Stimulated activated CD8-positive, alpha-beta memory T cell treated with anti-CD3 and anti-CD28 coated beads, Interleukin-7, amount 100 ng/mL, for 24 hours (primary cell): ENCODE results near the gene RARA.

Source experiments
- DNase-seq: peaks from one replicate; pipeline ENCODE4 v3.0.0-alpha.2; 2020; ENCODE audit warnings: low read depth

The RARA gene

GRCh38 chr17:40345994-40346764 is 37.2 kb downstream of the RARA start:
- DNase-seq, result no peak

DNA sequence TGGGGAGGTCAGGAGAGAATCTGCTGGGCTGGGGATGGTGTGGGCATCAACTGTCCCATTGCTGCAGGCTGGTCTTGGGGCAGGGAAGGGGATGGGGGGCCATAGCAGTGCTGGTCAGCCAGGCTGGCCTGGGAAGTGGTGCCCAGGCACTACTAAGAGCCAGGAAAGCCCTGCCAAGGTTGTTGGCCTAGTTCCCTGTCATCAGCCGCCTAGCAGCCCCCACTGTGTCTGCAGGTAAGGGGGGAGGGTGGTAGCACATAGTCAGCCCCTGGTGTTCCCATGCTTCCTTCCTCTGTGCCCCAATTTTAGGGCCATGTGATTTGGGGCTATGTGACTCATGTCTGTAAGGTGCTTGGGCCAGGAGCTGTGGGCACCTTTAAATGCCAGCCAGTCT is 37.8 kb downstream of the RARA start:
- DNase-seq, result no peak

- DNase-seq, result no peak
Measured at GRCh38 chr17:40347319-40348135, 38.5 kb downstream of the RARA start.

- no peak for DNase-seq
Measured at GRCh38 chr17:40348136-40348504, 39.1 kb downstream of the RARA start.

DNA sequence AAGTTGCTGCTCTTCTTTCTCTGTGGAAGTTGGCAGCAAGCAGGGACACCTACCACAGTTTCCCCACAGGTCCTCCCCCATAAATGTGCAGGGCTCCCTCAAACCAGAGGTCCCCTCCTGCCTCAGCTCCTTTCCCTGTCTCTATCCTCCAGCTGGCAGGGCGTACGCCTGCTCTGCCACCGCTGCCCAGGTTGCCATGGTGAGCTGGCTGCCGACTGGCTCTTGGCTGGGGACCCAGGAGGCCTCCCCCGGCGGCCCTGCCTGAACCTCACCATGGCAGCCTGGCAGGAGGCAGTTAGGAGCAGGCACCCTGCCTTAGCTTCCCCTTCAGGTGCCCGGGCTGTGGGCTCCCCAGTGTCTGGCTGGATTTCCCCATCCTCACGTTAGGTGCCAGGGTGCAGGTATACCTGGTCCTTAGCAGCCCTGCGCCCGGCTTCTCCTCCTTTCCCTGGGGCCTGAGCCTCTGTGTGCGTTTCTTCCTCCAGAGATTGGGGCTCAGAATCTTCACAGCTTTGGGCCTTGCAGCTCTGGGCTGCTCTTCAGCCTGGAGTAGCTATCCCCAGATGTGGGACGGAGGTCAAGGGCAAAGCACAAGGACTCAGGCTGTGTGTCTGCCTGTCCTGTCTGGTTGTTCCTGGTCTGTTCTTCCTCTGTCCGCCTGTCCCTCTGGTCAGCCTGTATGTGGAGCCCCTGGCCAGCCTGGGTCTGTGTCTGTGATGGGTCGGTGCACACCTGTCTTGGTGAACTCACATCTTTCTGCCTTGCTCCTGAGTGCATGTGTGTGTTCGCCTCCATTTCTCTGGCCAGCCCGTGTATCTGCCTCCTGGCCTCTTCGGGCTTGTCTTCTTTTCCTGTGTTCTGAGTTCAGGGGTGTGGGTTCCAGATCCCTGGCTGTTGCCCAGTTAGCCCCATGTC is 39.8 kb downstream of the RARA start:
- no peak for DNase-seq

DNA sequence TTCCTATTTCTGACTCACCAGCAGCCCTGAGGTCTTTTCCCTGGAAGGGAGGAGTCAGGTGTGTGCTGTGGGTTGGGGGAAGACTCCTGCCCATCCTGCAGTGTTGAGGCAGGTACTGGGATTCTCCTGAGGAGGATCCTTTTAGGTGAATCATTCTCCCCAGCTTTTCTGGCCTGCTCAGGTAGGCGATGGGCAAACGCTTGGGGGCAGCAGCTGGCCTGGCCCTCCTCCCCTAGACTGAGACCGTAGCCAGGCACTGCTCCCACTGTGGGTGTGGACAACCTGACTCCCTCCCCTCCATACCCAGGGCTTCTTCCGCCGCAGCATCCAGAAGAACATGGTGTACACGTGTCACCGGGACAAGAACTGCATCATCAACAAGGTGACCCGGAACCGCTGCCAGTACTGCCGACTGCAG is 40.5 kb downstream of the RARA start:
- no peak for DNase-seq

- DNase-seq, result no peak
Measured at GRCh38 chr17:40349895-40350688, 41.1 kb downstream of the RARA start.

DNA sequence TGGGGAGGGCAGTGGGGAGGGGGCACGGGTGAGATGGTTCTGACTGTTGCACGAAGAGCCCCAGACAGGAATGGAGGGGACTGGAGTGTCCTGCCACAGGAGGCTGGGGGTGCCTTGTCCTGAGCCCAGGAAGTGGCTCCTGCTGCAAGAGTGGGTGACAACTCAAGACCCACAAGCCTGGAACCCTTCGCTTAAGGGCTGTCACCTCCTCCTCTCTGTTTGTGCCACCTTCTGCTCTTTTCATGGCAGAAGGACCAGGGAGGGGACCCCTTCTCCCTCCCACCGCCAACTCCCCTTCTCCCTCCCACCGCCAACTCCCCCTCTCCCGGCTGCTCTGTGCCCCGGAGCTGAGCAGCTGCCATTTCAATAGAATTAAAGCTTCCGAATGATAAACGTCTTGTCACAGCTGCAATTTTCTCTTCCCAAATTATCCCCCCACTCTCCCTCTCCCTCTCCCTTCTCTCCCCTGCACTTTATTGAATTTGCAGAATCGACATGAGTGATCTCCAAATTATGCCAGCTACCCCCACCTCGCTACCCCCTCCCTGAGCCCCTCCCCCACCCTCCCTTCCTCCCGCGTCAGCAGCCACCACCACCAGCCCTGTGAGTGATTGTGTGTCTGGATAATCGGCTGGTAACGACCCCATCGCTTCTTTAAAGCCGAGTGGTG is 41.8 kb downstream of the RARA start:
- no peak for DNase-seq

- no peak for DNase-seq
Measured at GRCh38 chr17:40351359-40352236, 42.6 kb downstream of the RARA start.

GRCh38 chr17:40352237-40352778 is 43.3 kb downstream of the RARA start:
- DNase-seq, result no peak

DNA sequence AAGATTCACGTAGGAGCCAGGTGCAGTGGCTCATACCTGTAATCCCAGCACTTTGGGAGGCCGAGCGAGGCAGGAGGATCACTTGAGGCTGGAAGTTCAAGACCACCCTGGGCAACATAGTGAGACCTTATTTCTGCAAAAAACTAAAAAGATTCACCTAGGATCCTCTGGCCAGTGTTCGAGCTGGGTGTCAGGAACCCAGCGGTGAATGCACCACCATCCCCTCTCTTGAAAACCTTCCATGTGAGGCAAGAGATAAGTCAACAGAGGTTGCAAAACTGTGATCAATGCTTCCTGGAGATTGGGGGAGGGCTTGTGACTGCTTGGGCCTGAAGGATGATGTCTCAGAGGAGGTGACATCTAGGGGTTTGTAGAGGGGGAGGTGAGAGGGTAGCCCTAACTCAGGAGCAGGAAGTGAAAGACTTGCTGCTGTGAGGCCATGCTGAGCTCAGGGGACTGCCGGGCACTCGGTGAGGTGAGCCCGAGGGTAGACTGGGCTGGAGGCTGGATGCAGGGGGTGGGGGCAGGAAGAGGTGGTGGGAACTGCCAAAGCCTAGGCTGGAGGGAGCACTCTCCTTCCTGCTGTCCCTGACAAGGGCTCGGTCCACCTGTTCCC is 43.9 kb downstream of the RARA start:
- no peak for DNase-seq

DNA sequence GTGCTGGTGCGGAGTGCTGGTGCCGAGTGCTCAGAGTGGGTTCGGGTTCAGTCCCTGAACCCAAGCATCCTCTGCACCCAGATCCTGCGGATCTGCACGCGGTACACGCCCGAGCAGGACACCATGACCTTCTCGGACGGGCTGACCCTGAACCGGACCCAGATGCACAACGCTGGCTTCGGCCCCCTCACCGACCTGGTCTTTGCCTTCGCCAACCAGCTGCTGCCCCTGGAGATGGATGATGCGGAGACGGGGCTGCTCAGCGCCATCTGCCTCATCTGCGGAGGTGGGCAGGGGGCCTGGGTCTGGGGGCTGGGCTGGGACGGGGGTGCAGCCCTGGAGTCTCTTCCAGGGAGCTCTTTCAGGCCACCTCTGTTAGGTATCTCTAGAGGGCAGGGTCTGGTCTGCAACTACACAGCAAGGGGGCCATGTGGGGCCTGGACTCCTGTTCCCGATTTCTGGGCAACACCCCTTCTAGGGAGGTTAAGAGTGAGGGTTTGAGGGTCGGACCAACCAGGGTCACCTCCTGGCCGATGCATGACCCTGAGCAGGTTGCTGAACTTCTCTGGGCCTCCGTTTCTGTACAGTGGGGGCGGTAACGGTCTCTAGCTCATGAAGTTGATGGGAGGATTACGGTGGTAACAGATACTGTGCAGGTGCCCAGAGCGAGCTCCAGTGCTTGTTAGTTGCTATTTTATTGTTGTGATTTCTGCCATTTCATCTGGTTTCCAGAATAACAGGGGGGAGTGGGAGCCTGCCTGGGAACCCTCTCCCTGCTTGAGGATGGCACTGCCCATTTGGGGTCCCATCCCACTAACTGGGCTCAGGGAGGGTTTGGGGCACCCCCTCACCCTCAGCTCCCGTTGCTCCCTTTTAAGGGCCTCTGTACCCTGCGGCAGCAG is 45.5 kb downstream of the RARA start:
- no peak for DNase-seq

DNA sequence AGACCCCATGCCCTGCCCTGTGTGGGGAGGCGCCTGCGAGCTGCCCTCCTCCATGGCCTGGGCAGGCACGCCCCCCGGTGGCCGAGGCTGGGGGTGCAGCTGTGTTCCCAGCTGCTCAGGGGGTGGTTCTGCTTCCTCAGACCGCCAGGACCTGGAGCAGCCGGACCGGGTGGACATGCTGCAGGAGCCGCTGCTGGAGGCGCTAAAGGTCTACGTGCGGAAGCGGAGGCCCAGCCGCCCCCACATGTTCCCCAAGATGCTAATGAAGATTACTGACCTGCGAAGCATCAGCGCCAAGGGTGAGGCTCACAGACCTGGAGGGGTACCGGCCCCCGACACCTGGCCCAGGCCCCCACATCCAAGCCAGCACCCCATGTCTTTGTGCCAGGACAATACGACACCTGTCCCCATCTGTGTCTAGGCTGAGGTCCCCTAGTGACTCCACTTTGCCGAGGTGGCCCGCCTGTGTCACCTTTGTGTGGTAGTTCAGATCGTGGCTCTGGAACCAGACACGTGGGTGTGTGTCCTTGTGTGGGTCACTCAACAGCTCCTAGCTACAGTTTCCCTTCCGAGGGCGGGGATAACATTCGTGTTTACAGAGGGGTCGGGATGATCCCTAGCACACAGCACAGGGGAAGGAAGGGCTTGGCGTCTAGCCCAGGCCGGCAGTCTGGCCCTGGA is 46.3 kb downstream of the RARA start:
- DNase-seq, result peak; percentile 69

- no peak for DNase-seq
Measured at GRCh38 chr17:40355804-40356758, 47.1 kb downstream of the RARA start.

DNA sequence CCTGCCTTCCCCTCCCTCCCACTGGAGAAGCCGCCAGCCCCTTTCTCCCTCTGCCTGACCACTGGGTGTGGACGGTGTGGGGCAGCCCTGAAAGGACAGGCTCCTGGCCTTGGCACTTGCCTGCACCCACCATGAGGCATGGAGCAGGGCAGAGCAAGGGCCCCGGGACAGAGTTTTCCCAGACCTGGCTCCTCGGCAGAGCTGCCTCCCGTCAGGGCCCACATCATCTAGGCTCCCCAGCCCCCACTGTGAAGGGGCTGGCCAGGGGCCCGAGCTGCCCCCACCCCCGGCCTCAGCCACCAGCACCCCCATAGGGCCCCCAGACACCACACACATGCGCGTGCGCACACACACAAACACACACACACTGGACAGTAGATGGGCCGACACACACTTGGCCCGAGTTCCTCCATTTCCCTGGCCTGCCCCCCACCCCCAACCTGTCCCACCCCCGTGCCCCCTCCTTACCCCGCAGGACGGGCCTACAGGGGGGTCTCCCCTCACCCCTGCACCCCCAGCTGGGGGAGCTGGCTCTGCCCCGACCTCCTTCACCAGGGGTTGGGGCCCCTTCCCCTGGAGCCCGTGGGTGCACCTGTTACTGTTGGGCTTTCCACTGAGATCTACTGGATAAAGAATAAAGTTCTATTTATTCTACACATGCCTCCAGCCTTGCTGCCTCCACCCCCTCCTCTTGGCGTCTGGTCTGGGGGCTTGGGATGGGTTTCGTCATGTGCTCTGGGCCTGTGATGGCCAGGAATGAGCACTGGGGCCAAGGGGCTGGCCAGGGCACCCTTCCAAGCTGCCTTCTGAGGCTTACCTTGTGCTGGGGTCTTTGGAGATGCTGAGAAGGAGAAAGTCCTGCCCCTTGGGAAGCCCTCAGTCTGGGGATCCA is 48.3 kb downstream of the RARA start:
- no peak for DNase-seq
